ENCODE measurements around the gene SPAG6.

SPAG6 gene

DNA sequence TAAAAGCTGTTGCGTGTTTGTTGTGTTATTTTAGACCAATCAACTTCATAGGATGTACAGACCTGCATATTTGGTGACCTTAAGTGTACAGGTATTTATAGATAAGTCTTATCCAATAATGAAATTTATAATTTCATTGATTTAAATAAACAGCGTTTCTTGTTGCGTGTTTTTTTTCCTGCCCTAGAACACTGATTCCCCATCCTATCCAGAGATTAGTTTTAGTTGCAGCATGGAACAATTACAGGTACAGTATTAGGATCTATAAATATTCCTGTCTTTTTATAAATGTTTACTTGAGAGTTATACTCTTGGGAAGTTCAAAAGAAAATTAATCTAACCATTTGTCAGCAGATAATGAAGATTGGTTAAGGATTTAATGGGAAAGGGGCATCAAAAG is 26.5 kb upstream of the SPAG6 start:
- no peak for ATAC-seq
- TF ChIP-seq ZNF8 (CRISPR knock-in tag; IDR thresholded peaks at IDR 0.05) (no peak), PPARA (CRISPR knock-in tag; IDR thresholded peaks at IDR 0.05; ENCODE audit: borderline replicate concordance) (no peak), GLIS3 (CRISPR knock-in tag; IDR thresholded peaks at IDR 0.05) (no peak), RARB (CRISPR knock-in tag; IDR thresholded peaks at IDR 0.05) (no peak), BACH2 (CRISPR knock-in tag; IDR thresholded peaks at IDR 0.05; ENCODE audit: borderline replicate concordance) (no peak), SNAI2 (CRISPR knock-in tag; IDR thresholded peaks at IDR 0.05) (no peak), ZFP30 (CRISPR knock-in tag; IDR thresholded peaks at IDR 0.05) (no peak), ZNF70 (CRISPR knock-in tag; IDR thresholded peaks at IDR 0.05) (no peak), ZNF565 (CRISPR knock-in tag; conservative IDR thresholded peaks at IDR 0.05; ENCODE audit: low read depth) (no peak), CSDC2 (CRISPR knock-in tag; IDR thresholded peaks at IDR 0.05) (no peak), ISL1 (CRISPR knock-in tag; IDR thresholded peaks at IDR 0.05) (no peak), ESRRG (CRISPR knock-in tag; IDR thresholded peaks at IDR 0.05) (no peak), ZFP3 (CRISPR knock-in tag; IDR thresholded peaks at IDR 0.05) (no peak)
- TF ChIP-seq, protein P1, sequence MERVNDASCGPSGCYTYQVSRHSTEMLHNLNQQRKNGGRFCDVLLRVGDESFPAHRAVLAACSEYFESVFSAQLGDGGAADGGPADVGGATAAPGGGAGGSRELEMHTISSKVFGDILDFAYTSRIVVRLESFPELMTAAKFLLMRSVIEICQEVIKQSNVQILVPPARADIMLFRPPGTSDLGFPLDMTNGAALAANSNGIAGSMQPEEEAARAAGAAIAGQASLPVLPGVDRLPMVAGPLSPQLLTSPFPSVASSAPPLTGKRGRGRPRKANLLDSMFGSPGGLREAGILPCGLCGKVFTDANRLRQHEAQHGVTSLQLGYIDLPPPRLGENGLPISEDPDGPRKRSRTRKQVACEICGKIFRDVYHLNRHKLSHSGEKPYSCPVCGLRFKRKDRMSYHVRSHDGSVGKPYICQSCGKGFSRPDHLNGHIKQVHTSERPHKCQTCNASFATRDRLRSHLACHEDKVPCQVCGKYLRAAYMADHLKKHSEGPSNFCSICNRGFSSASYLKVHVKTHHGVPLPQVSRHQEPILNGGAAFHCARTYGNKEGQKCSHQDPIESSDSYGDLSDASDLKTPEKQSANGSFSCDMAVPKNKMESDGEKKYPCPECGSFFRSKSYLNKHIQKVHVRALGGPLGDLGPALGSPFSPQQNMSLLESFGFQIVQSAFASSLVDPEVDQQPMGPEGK (CRISPR knock-in tag; IDR thresholded peaks at IDR 0.05; ENCODE audit: borderline replicate concordance): no peak
- TF ChIP-seq, protein P2, sequence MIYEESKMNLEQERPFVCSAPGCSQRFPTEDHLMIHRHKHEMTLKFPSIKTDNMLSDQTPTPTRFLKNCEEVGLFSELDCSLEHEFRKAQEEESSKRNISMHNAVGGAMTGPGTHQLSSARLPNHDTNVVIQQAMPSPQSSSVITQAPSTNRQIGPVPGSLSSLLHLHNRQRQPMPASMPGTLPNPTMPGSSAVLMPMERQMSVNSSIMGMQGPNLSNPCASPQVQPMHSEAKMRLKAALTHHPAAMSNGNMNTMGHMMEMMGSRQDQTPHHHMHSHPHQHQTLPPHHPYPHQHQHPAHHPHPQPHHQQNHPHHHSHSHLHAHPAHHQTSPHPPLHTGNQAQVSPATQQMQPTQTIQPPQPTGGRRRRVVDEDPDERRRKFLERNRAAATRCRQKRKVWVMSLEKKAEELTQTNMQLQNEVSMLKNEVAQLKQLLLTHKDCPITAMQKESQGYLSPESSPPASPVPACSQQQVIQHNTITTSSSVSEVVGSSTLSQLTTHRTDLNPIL (CRISPR knock-in tag; IDR thresholded peaks at IDR 0.05; ENCODE audit: low read depth): no peak

DNA sequence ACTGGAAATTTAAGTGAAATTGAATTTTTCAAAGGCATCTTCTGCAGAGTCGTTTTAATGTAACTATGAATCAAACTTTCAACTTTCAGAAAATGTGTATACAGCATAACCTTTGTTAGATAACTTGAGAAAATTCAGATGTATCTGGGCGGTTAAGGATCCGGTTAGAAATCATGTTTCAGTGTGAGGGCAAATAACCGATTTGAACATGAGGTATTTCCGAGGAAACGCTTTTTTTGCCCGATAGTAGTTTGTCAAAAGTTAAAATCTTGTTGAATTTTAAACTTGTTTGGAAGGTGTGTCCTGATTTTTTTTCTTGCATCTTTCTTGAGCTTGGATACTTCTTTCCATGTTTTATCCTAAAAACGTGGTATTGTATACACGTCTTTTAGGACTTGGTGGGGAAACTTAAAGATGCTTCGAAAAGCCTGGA is 25.7 kb upstream of the SPAG6 start:
- no peak for ATAC-seq
- TF ChIP-seq ZNF70 (CRISPR knock-in tag; IDR thresholded peaks at IDR 0.05) (no peak), ZFP30 (CRISPR knock-in tag; IDR thresholded peaks at IDR 0.05) (no peak), PPARA (CRISPR knock-in tag; IDR thresholded peaks at IDR 0.05; ENCODE audit: borderline replicate concordance) (no peak), POU6F1 (CRISPR knock-in tag; IDR thresholded peaks at IDR 0.05; ENCODE audit: borderline replicate concordance, low read depth) (no peak), OSR1 (CRISPR knock-in tag; IDR thresholded peaks at IDR 0.05) (no peak), GLIS3 (CRISPR knock-in tag; IDR thresholded peaks at IDR 0.05) (no peak), ISL1 (CRISPR knock-in tag; IDR thresholded peaks at IDR 0.05) (no peak), TCF4 (CRISPR knock-in tag; IDR thresholded peaks at IDR 0.05; ENCODE audit: borderline replicate concordance) (no peak), BACH2 (CRISPR knock-in tag; IDR thresholded peaks at IDR 0.05; ENCODE audit: borderline replicate concordance) (no peak), ZNF8 (CRISPR knock-in tag; IDR thresholded peaks at IDR 0.05) (no peak), ARNTL (CRISPR knock-in tag; IDR thresholded peaks at IDR 0.05; ENCODE audit: borderline replicate concordance, low read depth) (no peak), ESRRG (CRISPR knock-in tag; IDR thresholded peaks at IDR 0.05) (no peak), TOX (CRISPR knock-in tag; IDR thresholded peaks at IDR 0.05; ENCODE audit: borderline replicate concordance) (no peak), CSRNP3 (CRISPR knock-in tag; IDR thresholded peaks at IDR 0.05) (no peak), TSHZ2 (CRISPR knock-in tag; IDR thresholded peaks at IDR 0.05) (no peak)
- TF ChIP-seq, protein P1 (CRISPR knock-in tag; IDR thresholded peaks at IDR 0.05; ENCODE audit: borderline replicate concordance): no peak
- TF ChIP-seq, protein P2 (CRISPR knock-in tag; IDR thresholded peaks at IDR 0.05; ENCODE audit: low read depth): no peak

Data from SK-N-SH treated with all-trans-retinoic acid at 6 μM for 48 hours (cell line).